GM23338 (cell line): ENCODE measurements around the gene LPP.

Source experiments
- CREB1 ChIP-seq: fragments of 250-450 bp; sonication (Bioruptor Pico); IDR thresholded peaks from 2 replicates; pipeline ENCODE4 v1.5.0; 2020; ENCODE audit warnings: low read depth, mild to moderate bottlenecking, moderate library complexity
- ETS1 ChIP-seq: IDR thresholded peaks from 2 replicates; pipeline ENCODE4 v1.6.1; 2016; ENCODE audit warnings: antibody characterized with exemption
- EZH2 ChIP-seq: fragments of 200-600 bp; sonication (generic); IDR thresholded peaks from one replicate; pipeline ENCODE4 v1.8.0; 2017; ENCODE audit warnings: antibody characterized with exemption, mild to moderate bottlenecking, low read depth; ENCODE audit not compliant: unreplicated experiment
- EZH2phosphoT487 ChIP-seq: fragments of 200-600 bp; sonication (generic); IDR thresholded peaks from one replicate; pipeline ENCODE4 v1.8.1; 2018; ENCODE audit warnings: antibody characterized with exemption; ENCODE audit not compliant: unreplicated experiment
- JUNB ChIP-seq: IDR thresholded peaks from one replicate; pipeline ENCODE4 v1.6.1; 2016; ENCODE audit warnings: antibody characterized with exemption; ENCODE audit not compliant: unreplicated experiment
- NANOG ChIP-seq: IDR thresholded peaks from 2 replicates; pipeline ENCODE4 v1.6.1; 2016; ENCODE audit warnings: antibody characterized with exemption, borderline replicate concordance
- POLR2AphosphoS5 ChIP-seq: IDR thresholded peaks from 2 replicates; pipeline ENCODE4 v1.6.1; 2016; ENCODE audit warnings: antibody characterized with exemption, low read depth
- REST ChIP-seq: IDR thresholded peaks from one replicate; pipeline ENCODE4 v1.6.1; 2018; ENCODE audit warnings: antibody characterized with exemption; ENCODE audit not compliant: unreplicated experiment
- STAT1 ChIP-seq: IDR thresholded peaks from one replicate; pipeline ENCODE4 v1.6.1; 2016; ENCODE audit warnings: antibody characterized with exemption; ENCODE audit not compliant: unreplicated experiment
- ZNF114 ChIP-seq: fragments of 250-450 bp; sonication (Bioruptor Pico); IDR thresholded peaks from 2 replicates; pipeline ENCODE4 v1.5.0; 2020; ENCODE audit warnings: mild to moderate bottlenecking, moderate library complexity
- ZNF331 ChIP-seq: fragments of 250-450 bp; sonication (Bioruptor Pico); IDR thresholded peaks from 2 replicates; pipeline ENCODE4 v1.5.0; 2020; ENCODE audit warnings: low read depth, mild to moderate bottlenecking, moderate library complexity
- TF ChIP-seq, protein P1 (sequence below), 2 experiments: fragments of 200-600 bp in 1 of 2; sonication (generic) in 1 of 2; conservative IDR thresholded peaks; 2 replicates each; pipeline versions ENCODE4 v1.5.1 to v1.6.1; 2016 to 2017; ENCODE audit warnings: antibody characterized with exemption in 2 of 2, low read depth in 2 of 2, mild to moderate bottlenecking in 2 of 2, moderate library complexity in 1 of 2
- TF ChIP-seq, protein P2 (sequence below): fragments of 250-450 bp; sonication (Bioruptor Pico); IDR thresholded peaks from 2 replicates; pipeline ENCODE4 v1.5.0; 2020; ENCODE audit warnings: mild to moderate bottlenecking, moderate library complexity

DNA sequence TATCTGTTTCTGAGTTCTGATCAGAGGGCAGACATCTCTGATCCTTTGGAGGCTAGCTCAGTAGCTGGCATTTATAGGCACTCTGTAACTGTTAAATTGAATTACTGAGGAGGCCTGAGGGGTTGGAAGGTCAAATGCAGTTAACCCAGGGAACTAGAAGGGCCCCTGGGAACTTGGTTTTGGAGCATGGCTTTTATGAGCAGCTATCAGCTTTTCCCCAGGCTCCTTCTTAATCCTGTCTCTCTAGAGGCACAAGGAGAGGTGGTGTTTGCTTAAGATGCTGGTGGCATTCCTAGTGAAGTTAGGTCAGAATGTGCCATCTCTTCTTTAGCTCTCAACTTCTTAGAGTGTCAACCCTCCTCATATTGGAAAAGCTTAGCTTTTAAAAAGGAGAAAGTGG is 128.9 kb downstream of the LPP start:
- TF ChIP-seq EZH2phosphoT487 (no peak), REST (no peak), NANOG (no peak), EZH2 (no peak), POLR2AphosphoS5 (no peak), JUNB (no peak), ETS1 (no peak), CREB1 (CRISPR knock-in tag) (no peak), ZNF331 (CRISPR knock-in tag) (no peak), ZNF114 (CRISPR knock-in tag) (no peak), STAT1 (no peak)
- TF ChIP-seq, protein P1, sequence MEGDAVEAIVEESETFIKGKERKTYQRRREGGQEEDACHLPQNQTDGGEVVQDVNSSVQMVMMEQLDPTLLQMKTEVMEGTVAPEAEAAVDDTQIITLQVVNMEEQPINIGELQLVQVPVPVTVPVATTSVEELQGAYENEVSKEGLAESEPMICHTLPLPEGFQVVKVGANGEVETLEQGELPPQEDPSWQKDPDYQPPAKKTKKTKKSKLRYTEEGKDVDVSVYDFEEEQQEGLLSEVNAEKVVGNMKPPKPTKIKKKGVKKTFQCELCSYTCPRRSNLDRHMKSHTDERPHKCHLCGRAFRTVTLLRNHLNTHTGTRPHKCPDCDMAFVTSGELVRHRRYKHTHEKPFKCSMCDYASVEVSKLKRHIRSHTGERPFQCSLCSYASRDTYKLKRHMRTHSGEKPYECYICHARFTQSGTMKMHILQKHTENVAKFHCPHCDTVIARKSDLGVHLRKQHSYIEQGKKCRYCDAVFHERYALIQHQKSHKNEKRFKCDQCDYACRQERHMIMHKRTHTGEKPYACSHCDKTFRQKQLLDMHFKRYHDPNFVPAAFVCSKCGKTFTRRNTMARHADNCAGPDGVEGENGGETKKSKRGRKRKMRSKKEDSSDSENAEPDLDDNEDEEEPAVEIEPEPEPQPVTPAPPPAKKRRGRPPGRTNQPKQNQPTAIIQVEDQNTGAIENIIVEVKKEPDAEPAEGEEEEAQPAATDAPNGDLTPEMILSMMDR (conservative IDR thresholded peaks at IDR 0.05; ENCODE audit: low read depth in 2 of 2) = no peak
- TF ChIP-seq, protein P2, sequence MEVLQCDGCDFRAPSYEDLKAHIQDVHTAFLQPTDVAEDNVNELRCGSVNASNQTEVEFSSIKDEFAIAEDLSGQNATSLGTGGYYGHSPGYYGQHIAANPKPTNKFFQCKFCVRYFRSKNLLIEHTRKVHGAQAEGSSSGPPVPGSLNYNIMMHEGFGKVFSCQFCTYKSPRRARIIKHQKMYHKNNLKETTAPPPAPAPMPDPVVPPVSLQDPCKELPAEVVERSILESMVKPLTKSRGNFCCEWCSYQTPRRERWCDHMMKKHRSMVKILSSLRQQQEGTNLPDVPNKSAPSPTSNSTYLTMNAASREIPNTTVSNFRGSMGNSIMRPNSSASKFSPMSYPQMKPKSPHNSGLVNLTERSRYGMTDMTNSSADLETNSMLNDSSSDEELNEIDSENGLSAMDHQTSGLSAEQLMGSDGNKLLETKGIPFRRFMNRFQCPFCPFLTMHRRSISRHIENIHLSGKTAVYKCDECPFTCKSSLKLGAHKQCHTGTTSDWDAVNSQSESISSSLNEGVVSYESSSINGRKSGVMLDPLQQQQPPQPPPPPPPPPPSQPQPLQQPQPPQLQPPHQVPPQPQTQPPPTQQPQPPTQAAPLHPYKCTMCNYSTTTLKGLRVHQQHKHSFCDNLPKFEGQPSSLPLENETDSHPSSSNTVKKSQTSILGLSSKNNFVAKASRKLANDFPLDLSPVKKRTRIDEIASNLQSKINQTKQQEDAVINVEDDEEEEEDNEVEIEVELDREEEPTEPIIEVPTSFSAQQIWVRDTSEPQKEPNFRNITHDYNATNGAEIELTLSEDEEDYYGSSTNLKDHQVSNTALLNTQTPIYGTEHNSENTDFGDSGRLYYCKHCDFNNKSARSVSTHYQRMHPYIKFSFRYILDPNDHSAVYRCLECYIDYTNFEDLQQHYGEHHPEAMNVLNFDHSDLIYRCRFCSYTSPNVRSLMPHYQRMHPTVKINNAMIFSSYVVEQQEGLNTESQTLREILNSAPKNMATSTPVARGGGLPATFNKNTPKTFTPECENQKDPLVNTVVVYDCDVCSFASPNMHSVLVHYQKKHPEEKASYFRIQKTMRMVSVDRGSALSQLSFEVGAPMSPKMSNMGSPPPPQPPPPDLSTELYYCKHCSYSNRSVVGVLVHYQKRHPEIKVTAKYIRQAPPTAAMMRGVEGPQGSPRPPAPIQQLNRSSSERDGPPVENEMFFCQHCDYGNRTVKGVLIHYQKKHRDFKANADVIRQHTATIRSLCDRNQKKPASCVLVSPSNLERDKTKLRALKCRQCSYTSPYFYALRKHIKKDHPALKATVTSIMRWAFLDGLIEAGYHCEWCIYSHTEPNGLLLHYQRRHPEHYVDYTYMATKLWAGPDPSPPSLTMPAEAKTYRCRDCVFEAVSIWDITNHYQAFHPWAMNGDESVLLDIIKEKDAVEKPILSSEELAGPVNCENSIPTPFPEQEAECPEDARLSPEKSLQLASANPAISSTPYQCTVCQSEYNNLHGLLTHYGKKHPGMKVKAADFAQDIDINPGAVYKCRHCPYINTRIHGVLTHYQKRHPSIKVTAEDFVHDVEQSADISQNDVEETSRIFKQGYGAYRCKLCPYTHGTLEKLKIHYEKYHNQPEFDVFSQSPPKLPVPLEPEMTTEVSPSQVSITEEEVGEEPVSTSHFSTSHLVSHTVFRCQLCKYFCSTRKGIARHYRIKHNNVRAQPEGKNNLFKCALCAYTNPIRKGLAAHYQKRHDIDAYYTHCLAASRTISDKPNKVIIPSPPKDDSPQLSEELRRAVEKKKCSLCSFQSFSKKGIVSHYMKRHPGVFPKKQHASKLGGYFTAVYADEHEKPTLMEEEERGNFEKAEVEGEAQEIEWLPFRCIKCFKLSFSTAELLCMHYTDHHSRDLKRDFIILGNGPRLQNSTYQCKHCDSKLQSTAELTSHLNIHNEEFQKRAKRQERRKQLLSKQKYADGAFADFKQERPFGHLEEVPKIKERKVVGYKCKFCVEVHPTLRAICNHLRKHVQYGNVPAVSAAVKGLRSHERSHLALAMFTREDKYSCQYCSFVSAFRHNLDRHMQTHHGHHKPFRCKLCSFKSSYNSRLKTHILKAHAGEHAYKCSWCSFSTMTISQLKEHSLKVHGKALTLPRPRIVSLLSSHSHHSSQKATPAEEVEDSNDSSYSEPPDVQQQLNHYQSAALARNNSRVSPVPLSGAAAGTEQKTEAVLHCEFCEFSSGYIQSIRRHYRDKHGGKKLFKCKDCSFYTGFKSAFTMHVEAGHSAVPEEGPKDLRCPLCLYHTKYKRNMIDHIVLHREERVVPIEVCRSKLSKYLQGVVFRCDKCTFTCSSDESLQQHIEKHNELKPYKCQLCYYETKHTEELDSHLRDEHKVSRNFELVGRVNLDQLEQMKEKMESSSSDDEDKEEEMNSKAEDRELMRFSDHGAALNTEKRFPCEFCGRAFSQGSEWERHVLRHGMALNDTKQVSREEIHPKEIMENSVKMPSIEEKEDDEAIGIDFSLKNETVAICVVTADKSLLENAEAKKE (CRISPR knock-in tag) = no peak
